Activated T-cell treated with anti-CD3 and anti-CD28 coated beads, Interleukin-2, amount 50 U/mL, for 4 hours (primary cell): ENCODE measurements around the gene RNU1-3. TPM values are rescaled to one million over a fixed set of nuclear protein-coding genes. Genes with fewer than 3 reads are reported as not detected.
"Not testable (repeated sequence)": the region's sequence is repeated elsewhere in the genome, so short reads cannot be mapped to it uniquely, and the experiment has no call there.

Experiments
- ATAC-seq, 2 donors: fragments of 200-7000 bp; cut with Tn5 transposase; one replicate each; pipeline ENCODE4 v1.10.0; 2021
- DNase-seq: peaks from one replicate; pipeline ENCODE4 v3.0.0-alpha.2; 2020
- H3K27me3 Mint-ChIP-seq: one replicate; pipeline ENCODE4 v1.8.0; 2021; ENCODE audit warnings: low read depth, mixed read lengths
- H3K36me3 Mint-ChIP-seq: one replicate; pipeline ENCODE4 v1.8.0; 2022; ENCODE audit warnings: mixed read lengths; ENCODE audit not compliant: insufficient read depth
- H3K4me1 Mint-ChIP-seq: one replicate; pipeline ENCODE4 v1.8.0; 2021; ENCODE audit warnings: low read depth, mixed read lengths
- H3K4me3 Mint-ChIP-seq: one replicate; pipeline ENCODE4 v1.8.0; 2021; ENCODE audit warnings: mild to moderate bottlenecking, moderate library complexity, mixed read lengths
- H3K9me3 Mint-ChIP-seq: one replicate; pipeline ENCODE4 v1.8.0; 2021; ENCODE audit warnings: mixed read lengths
- total RNA-seq, 3 donors: library from RNA; stranded (reverse); gene quantifications; one replicate each; pipeline ENCODE4 v1.2.1, GENCODE V29; 2021

The RNU1-3 gene
- total RNA-seq, 3 donors from 2014 or later = 1,321 to 1,622 (median 1,616) TPM

DNA sequence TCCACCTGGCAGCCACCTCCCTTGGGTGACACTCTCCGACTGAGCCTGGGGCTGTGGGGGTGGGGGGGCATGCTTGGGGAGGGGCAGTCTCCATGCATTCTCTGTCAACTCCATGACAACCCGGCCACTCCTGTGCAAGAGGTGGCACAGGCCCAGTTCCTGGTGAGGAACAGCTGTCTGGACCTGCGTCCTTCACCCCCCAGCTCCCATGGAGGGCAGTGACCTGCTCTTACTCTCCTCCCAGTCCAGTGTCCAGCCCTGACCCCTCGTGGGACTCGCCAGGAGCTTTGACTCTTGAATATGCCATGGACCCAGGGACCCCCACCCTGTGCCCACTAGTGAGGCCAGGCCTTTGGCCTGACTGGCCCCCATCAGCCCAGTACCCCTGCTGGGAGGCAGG lies 35.5 kb upstream of the RNU1-3 start:
- not testable (repeated sequence) for H3K9me3 Mint-ChIP-seq, DNase-seq, H3K27me3 Mint-ChIP-seq, H3K36me3 Mint-ChIP-seq, H3K4me3 Mint-ChIP-seq, ATAC-seq, H3K4me1 Mint-ChIP-seq

DNA sequence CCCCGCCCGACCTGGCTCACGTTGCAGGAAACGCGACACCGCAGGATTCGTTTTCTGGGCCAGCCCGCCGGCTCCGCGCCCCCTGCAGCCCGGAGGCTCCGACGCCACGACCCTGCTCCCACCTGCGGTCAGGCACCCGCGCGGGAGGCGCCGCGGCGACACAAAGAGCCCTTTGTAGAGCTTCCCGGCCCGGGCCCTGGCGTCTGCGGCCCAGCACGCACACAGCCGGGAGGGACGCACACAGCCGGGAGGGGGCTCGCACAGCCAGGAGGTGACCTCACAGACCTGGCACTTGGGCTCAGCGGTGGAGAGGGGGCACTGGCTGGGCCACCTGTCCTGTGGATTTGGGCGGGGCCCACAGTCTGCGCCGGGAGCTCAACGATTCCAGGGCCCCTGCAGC lies 34.4 kb upstream of the RNU1-3 start:
- ATAC-seq = peak in 1 of 2 donors; percentile 10
- not testable (repeated sequence) for H3K9me3 Mint-ChIP-seq, H3K36me3 Mint-ChIP-seq, DNase-seq, H3K27me3 Mint-ChIP-seq, H3K4me3 Mint-ChIP-seq, H3K4me1 Mint-ChIP-seq

DNA sequence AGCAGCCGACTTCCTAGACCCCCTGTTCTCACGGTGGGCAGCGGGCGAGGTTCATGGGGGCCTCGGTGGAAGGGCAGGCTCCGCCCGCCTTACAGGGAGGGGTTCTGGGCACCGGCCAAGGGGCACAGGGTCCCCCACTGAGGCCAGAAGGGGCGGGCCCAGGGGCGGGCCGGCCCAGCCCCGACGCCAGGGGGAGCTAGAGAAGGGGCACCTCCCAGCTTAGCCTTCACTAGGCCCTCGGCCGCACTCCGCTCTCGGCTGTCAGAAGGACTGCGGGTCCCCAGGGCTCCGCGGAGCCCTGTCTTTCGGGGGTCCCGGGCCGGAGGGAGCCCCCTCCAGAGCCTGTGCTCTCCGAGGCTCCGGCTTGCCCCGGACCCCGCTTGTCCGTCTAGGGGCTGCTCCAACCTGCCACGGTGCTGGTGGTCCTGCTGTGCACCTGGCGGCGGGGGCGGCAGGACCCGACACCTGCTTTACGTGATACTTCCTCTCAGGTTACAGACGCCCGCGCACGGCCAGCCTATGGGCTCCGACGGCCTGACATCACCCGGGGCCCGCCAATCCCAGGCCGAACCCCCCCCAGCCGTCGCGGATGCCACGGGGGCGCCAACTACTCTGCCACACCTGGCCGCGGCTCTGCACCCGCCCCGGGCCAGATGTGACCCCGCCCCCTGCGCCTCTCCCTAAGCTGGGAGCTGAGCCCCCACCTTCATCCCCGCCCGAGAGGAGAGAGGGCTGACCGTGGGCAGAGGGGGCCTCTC lies 33.6 kb upstream of the RNU1-3 start:
- not testable (repeated sequence) for DNase-seq, H3K9me3 Mint-ChIP-seq, H3K4me1 Mint-ChIP-seq, H3K36me3 Mint-ChIP-seq, H3K4me3 Mint-ChIP-seq
- peaks cover 12% of the 10 kb centered on the region for H3K27me3 Mint-ChIP-seq
- ATAC-seq = peak; percentile 21

DNA sequence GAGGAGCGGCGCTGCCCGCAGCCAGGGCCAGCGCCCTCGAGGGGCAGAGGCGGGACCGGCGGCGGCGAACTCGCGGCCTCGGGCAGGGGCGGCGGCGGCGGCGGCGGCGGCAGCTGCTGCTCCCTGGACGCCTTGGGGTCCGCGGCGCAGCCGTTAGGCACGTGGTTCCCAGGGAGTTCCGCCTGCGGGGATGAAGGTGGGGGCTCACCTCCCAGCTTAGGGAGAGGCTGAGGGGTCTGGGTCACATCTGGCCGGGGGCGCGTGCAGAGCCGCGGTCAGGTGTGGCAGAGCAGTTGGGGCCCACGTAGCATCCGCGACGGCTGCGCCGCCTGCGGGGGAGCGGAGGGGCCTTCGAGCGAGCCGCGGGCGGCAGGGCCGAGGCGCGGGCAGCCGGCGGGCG lies 32.7 kb upstream of the RNU1-3 start:
- H3K4me1 Mint-ChIP-seq, H3K4me3 Mint-ChIP-seq, H3K36me3 Mint-ChIP-seq, H3K9me3 Mint-ChIP-seq, DNase-seq: not testable (repeated sequence)
- ATAC-seq = peak in 1 of 2 donors; percentile 15
- peaks cover 14% of the 10 kb centered on the region for H3K27me3 Mint-ChIP-seq

DNA sequence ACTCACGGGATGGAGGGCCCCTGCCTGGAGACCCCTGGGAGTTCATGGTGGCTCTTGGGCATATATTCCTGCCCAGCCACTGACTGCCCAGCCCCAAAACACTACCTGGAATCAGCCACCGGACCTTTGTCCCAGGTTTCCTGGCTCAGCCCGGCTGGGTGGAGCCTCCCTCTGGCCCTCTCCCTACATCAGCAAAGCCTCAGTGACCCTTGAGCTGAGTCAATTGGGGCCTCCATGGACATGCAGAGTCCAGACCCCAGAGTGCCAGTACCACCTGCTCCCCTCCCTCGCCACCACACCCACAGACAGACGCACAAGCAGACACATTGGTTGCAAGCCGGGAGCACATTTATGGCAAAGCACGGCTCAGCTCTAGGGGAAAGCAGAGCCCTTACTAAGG lies 30.4 kb upstream of the RNU1-3 start:
- H3K27me3 Mint-ChIP-seq = peaks cover 10% of the 10 kb centered on the region
- DNase-seq, H3K4me3 Mint-ChIP-seq, H3K36me3 Mint-ChIP-seq, H3K9me3 Mint-ChIP-seq, ATAC-seq, H3K4me1 Mint-ChIP-seq: not testable (repeated sequence)

DNA sequence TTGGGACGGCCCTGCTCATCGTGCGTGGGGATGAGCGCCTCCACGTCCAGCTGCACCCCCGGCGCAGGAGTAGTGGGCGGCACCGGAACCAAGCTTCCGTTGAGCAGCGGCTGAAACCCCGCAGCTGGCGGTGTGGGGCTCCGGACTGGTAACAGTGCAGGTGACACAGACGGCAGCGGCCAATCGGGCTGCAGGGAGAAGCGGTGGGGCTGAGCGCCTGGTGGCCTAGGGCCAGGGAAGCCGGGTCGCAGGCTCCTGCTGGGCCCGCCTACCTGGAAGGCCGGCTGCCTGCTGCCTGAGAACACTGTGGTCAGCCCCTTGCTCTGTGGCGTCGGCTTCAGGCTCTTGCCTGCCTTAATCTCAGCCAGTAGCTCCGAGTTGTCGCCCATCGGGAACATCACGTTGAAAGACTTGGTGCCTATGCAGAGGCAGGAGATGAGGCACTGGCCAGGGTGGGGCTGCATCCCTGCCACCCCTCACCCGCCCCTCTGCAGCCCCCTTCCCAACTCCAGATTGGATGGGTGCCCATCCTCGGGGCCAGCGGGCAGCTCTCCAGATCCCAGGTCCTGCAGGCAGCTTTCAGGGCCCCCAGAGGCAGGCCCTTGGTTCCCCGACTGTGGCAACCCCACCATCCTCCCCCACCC lies 29.9 kb upstream of the RNU1-3 start:
- not testable (repeated sequence) for DNase-seq
- ATAC-seq = peak in 1 of 2 donors; percentile 9

DNA sequence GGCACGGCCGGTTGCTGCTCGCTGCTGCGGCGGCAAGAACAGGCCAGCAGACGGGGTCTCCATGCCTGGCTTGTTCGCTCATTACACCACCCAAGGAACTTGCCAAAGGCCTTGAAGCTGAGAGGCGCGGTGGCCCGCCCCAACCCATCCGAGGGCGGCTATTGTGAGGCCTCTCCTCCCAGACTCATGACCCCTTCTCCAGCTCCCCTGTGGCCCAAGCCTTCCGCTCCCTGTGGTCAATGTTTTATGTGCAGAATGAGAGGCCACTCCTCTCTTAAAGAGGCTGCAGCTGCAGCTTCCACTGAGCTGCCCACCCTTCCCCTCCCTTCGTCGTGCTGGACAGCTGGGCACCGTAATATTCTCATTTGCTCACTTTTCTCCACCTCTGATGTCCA lies 27.6 kb upstream of the RNU1-3 start:
- H3K9me3 Mint-ChIP-seq, H3K36me3 Mint-ChIP-seq, H3K4me3 Mint-ChIP-seq, ATAC-seq, DNase-seq, H3K4me1 Mint-ChIP-seq: not testable (repeated sequence)
- H3K27me3 Mint-ChIP-seq = peaks cover 10% of the 10 kb centered on the region

More for the DNA sequence above, 29.9 kb upstream of the RNU1-3 start:
- H3K9me3 Mint-ChIP-seq, H3K36me3 Mint-ChIP-seq, H3K4me3 Mint-ChIP-seq, H3K4me1 Mint-ChIP-seq: not testable (repeated sequence)
- peaks cover 10% of the 10 kb centered on the region for H3K27me3 Mint-ChIP-seq

DNA sequence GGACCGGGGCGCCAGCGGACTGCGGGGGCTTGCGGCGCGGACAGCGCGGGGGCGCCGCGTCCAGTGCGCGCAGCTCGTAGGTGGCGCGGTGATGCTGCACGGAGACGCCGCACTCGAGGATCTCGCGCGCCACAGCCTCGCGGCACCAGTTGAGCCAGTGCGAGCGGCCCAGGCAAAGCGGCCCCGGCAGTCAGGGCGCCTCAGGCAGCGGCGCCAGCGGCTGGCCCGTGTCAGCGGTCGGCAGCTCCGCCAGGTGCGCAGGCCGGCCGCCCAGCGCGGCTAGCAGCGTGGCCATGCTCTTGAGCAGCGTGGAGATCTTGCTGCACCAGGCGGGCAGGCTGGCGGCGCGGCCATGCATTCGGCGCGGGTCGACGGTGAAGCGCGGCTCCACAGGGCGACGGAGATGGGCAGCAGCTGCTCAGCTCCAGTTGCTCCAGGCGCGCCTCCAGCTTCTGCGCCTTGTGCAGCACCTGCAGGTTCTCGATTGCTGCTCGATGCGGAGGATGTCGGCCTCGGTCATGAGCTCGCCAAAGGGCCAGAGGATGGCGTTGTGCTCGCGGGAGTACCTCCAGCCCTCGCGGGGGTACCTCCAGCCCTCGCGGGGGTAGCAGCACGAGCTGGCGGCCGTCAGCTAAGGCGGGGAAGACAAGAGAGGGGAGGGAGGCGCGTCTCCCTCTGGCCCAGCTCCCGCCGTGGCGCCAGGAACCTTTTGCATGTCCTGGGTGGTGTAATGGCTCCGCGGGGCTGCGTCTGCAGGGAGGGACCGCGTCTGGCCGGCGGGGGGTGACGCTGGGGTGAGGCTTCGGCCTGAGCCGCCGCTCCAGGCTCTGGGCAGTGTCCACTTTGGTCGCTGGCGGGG lies 26.9 kb upstream of the RNU1-3 start:
- not testable (repeated sequence) for H3K27me3 Mint-ChIP-seq

DNA sequence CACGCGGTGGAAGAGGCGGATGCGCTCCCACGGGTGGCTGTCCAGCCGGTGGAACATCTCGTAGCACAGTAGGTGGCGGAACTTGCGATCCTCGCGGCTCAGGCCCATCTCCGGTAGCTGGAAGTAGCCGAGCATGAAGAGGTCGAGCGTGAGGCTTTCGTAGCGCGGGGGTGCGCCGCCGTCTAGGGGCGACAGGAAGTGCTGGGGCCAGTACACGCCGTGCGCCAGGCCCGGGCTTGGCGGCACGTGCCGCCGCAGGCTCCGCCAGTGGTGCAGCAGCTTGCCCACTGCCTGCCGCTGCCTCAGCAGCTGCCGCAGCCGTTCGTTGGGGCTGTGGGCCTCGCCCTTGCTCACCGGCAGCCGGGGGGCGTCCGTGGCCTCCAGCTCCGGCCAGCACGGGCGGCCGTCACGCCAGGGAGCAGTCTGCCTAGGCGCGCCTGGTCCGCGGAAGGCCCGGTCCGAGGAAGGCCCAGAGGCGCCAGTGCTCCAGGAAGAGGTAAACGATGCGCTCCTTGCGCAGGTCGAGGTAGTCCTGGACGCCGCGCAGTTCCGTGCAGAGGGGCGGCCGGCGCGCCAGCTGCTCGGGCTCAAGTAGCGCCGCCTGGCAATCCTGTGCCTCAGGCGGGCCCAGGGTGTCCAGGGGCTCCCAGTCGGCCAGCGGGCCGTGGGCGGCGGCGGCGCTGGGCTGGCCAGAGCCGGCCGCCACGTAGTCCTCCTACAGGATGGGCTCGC lies 26.1 kb upstream of the RNU1-3 start:
- H3K4me3 Mint-ChIP-seq, H3K36me3 Mint-ChIP-seq, H3K4me1 Mint-ChIP-seq, DNase-seq, H3K9me3 Mint-ChIP-seq, H3K27me3 Mint-ChIP-seq: not testable (repeated sequence)
- ATAC-seq = peak; percentile 31 to 44

More for the DNA sequence above, 26.9 kb upstream of the RNU1-3 start:
- H3K4me1 Mint-ChIP-seq, DNase-seq, H3K36me3 Mint-ChIP-seq, H3K4me3 Mint-ChIP-seq, H3K9me3 Mint-ChIP-seq: not testable (repeated sequence)
- peak; percentile 30 to 38 for ATAC-seq

DNA sequence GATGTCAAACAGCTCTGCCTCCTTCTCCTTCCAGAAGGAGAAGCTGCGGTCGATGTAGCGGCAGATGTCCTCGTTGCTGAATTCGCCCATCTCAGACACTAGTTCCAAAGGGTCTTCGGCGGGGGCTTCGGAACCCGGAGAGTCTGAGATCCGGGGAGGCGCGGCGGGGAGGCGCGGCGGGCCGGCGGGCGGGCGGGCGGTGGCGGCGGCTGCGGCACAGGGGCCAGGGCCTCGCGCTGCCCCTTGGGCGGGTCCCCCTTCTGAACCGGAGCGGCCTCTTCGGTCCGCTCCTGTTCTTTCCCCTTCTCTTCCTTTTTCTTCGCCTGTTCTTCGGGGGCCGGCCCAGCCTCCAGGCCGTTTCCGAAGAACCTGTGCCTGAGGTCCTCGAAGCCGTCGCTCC lies 25.5 kb upstream of the RNU1-3 start:
- H3K4me1 Mint-ChIP-seq, H3K36me3 Mint-ChIP-seq, H3K9me3 Mint-ChIP-seq, ATAC-seq, DNase-seq, H3K4me3 Mint-ChIP-seq, H3K27me3 Mint-ChIP-seq: not testable (repeated sequence)

DNA sequence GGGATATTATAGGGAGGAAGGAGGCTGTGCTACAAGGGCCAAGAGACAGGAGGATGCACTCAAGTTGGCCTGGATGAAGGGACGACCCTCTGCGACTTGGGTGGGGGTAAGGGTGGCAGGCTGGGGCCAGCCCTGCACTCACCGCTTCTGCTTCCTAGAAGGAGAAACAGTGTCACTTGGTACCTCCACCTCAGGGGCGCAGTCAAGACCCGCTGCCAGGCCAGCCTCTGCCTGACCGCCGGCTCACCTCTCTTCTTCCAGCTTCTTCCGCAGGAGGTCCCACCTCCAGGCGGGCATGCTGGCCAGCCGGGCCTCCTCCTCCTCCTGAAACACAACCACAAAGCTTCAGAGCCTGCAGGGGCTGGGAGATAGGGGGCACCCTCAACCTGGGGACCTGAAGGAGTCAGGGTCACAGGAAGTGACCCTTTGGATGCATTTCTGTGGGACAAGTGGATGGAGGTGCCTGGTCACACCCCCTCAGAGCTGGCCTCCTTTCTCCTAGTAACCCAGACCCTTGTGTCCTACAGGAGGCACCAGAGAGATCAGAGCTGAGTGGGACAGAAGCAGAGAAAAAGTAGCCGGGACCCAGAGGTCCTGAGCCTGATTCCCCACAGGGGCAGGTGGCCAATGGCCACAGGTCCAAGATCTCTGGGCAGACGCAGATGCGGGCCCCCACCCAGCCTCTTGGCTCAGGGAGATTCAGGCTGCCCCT lies 24.4 kb upstream of the RNU1-3 start:
- H3K27me3 Mint-ChIP-seq, H3K9me3 Mint-ChIP-seq, ATAC-seq, DNase-seq, H3K4me3 Mint-ChIP-seq, H3K4me1 Mint-ChIP-seq, H3K36me3 Mint-ChIP-seq: not testable (repeated sequence)

DNA sequence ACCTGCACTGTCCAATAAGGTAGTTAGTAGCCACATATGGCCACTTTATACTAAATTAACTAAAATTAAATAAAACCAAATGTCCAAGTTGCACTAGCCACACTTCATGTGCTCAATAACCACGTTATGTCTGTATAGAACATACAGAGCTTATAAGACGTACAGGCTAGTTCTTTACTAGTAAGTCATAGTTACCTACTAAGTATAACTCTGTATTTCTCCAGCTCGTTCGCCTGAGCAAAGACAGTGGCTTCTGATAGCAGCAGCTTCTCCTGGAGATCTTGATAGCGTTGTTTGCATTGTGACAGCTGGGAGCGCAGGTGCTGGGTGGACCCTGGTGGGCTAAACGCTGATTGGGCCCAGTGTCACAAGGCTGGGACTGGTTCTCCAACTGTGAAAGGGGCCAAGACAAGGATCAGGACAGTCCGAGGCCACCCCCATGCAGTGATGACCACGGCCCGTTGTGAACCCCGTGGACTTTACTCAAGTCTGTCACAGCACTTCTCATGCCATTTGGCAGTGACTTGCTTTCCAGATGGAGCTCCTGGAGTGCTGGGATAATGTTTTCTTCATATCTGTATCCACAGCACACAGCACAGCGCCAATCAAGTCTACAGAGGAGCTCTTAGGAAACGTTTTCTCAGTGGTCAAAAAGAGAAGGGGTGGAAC lies 20.5 kb upstream of the RNU1-3 start:
- H3K36me3 Mint-ChIP-seq, ATAC-seq, H3K9me3 Mint-ChIP-seq, H3K4me3 Mint-ChIP-seq, DNase-seq, H3K4me1 Mint-ChIP-seq: not testable (repeated sequence)
- peaks cover 14% of the 10 kb centered on the region for H3K27me3 Mint-ChIP-seq
